Stimulated activated CD8-positive, alpha-beta memory T cell treated with anti-CD3 and anti-CD28 coated beads, Interleukin-15, amount 100 ng/mL, for 1 hour (primary cell): ENCODE results near the gene RNF180.
"Not testable (repeated sequence)": the region's sequence is repeated elsewhere in the genome, so short reads cannot be mapped to it uniquely, and the experiment has no call there.

Experiments
- DNase-seq: peaks from one replicate; pipeline ENCODE4 v3.0.0-alpha.2; 2020; ENCODE audit warnings: low read depth

Gene RNF180

GRCh38 chr5:64180661-64181343 lies 15.2 kb downstream of the RNF180 start:
- no peak for DNase-seq

- DNase-seq, result no peak
Measured at GRCh38 chr5:64181440-64181839, 15.8 kb downstream of the RNF180 start.

GRCh38 chr5:64183956-64184355 lies 18.3 kb downstream of the RNF180 start:
- no peak for DNase-seq

- no peak for DNase-seq
Measured at GRCh38 chr5:64184832-64185231, 19.2 kb downstream of the RNF180 start.

DNA sequence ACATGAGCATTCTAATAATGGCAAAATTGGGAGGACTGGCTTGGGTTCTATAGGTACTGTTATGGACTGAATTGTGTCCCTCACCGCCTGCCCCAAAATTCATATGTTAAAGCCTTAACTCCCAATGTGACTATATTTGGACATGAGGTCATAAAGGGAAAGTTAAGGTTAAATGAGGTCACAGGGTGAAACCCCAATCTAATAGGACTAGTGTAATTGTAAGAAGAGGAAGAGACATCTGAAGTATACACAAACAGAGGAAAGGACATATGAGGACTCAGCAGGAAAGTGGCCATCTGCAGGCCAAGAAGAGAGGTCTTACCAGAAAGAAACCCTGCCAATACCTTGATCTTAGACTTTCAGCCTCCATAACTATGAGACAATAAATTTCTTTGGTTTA lies 23.1 kb downstream of the RNF180 start:
- DNase-seq, result no peak

- no peak for DNase-seq
Measured at GRCh38 chr5:64190562-64191306, 25.1 kb downstream of the RNF180 start.

DNA sequence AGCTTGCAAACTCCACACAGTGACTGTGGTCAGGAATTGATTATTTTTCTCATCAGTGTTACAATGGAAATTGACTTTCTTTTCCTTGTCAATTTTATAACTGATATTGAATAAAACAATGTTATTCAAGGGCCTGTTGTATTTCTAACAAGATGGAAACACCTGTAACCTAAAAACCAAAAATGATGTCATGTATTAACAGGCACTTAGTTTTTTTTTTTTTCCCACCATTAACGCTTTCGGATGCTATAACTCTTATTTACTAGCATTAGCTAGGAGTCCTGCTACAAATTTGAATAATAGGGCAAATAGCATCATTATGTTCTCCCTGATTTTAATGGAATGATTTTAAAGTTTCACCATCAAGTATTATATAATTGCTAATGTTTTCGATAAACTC lies 30.3 kb downstream of the RNF180 start:
- no peak for DNase-seq

- no peak for DNase-seq
Measured at GRCh38 chr5:64199425-64199824, 33.8 kb downstream of the RNF180 start.

DNA sequence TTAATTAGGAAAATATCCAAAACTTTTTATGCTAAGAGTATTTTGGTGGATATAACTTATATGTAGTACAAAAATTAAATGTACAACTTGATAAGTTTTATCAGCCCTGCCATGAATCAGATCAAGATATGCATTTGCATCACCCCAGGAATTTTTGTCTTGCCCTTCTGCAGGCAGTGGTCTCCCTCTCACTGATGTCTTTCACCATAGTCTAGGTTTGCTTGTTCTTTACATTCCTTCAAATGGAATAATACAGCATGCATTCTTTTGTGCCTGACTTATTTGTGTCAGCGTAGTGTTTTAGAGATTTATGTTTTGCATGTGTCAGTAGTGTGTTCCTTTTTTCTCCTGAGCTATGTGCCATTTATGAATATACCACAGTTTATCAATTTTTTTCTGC lies 36.4 kb downstream of the RNF180 start:
- no peak for DNase-seq

GRCh38 chr5:64206653-64207052 lies 41.0 kb downstream of the RNF180 start:
- DNase-seq, result no peak

- DNase-seq, result no peak
Measured at GRCh38 chr5:64207978-64208377, 42.3 kb downstream of the RNF180 start.

- DNase-seq, result no peak
Measured at GRCh38 chr5:64209353-64209752, 43.7 kb downstream of the RNF180 start.

DNA sequence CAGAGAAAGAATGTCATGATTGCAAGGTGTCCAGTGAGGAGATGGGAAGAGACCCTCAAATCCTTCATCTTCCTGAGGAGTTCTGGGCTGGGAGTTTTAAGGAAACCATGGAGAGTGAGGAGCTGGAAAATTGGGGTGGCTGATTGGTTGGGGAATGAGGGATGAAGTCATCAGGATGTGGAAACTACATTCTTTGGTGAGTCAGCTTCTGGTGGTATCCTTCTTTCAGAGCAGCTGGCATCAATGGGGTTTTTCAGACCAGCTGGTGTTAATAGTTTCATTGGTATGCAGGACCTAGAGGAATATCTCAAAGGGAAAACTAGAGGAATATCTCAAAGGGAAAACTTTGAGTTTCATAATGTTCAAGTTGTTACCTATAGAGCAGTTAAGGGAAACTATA lies 45.2 kb downstream of the RNF180 start:
- no peak for DNase-seq

- DNase-seq, result no peak
Measured at GRCh38 chr5:64213011-64213410, 47.4 kb downstream of the RNF180 start.

DNA sequence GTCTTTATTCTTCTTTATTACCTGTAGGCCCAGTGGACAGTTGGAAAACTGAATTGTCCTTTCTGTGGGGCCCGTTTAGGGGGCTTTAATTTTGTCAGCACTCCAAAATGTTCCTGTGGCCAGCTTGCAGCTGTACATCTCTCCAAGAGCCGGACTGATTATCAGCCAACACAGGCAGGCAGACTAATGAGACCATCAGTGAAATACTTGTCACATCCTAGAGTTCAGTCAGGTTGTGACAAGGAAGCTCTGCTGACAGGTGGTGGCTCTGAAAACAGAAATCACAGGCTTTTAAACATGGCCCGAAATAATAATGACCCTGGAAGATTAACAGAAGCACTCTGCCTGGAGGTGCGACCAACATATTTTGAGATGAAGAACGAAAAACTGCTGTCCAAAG lies 47.9 kb downstream of the RNF180 start:
- no peak for DNase-seq

DNA sequence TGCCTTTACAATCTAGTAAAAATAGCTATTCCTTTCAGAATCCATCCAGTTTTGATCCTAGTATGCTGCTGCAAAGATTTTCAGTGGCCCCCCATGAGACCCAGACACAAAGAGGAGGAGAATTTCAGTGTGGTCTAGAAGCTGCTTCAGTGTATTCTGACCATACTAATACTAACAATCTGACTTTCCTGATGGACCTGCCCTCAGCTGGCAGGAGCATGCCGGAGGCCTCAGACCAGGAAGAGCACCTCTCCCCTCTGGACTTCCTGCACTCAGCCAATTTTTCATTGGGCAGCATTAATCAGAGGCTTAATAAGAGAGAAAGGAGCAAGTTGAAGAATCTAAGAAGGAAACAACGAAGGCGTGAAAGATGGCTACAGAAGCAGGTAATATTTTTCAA lies 48.5 kb downstream of the RNF180 start:
- DNase-seq, result no peak

DNA sequence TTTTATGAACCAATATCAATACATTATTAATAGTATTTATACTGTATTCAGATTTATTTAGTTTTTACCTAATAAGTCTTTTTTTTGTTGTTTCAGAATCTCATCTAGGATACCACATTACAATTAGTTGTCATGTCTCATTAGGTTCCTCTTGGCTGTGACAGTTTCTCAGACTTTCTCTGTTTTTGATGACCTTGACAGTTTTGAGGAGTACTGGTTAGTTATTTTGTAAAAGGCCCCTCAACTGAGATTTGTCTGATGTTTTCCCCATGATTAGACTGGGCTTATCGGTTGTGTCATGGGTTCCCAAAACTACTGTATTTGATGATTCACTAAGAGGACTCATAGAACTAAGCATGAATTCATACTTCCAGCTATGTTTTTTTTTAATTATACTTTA lies 56.3 kb downstream of the RNF180 start:
- no peak for DNase-seq

GRCh38 chr5:64225286-64225981 lies 59.8 kb downstream of the RNF180 start:
- not testable (repeated sequence) for DNase-seq

DNA sequence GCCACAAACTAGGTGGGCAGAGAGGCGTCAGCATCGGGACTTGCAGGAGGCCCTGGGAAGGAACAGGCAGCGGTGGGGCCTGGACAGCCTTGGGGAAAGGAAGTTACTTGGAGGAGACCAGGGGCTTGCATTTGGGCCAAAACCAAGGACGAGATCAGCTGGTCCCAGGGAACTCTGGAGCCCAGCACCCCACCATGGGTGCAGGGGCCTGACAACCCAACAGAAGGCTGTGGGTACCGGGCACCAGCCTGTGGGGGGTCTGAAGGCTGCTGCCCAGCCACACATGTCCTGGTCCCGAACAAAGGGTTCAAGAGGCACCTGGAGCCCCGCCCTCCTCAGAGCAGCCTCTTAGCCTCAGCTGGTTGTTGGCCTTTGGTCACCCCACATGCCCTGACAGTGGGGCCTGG lies 61.5 kb downstream of the RNF180 start:
- not testable (repeated sequence) for DNase-seq

- DNase-seq, result no peak
Measured at GRCh38 chr5:64229163-64229774, 63.6 kb downstream of the RNF180 start.

DNA sequence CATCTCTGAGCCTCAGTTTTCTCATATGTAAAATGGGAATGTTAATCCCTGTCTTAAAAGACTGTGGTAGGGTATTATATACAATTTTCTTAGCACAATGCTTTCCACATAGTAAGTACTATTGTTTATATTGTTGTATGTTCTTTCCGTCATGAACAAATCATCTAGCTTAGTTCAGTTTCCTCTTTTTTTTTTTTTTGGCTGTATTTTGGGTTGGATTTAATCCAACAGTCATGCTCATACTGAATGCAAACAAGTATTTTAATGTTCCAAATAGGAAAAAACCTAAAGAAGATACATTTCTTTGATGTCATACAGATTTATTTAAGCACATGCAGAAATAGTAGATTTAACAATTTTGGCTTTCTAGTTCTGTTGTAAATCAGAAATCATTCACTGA lies 95.1 kb downstream of the RNF180 start:
- no peak for DNase-seq

DNA sequence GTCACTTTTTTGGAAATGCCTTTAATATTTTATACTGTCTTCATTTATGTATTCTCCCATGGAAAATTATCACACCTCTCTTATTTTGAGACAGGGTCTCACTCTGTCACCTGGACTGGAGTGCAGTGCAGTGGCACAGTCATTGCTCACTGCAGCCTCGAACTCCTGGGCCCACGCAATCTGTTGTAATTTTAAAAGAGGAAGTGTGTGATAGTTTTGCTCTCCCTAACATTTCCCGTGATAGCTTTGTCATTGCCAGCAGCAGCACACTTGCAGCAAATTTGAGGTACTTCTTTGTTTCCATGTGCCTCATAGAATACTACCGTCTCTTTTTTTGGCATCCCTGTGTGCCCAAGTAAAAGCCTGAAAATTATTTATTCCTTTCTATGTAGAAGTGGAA lies 103.5 kb downstream of the RNF180 start:
- DNase-seq, result no peak

DNA sequence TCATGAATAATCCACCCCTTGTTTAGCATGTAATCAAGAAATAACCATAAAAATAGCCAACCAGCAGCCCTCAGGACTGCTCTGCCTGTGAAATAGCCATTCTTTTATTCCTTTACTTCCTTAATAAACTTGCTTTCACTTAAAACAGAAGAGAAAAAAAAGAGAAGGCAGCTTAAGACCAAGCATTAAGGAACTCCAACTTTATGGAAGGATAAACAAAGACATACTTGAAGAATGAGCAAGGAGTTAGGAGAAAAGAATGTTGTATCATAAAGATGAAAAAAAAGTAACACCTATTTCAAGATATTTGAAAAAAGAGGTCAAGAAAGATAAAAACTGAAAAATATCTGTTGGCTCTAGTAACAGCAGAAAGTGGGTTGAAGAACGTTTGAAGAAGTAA lies 107.6 kb downstream of the RNF180 start:
- DNase-seq, result no peak
